Inflammatory macrophage (primary cell): ENCODE data around the gene BRMS1L.

Source experiments
- DNase-seq, 2 donors: peaks; one replicate each; pipeline ENCODE4 v3.0.0-alpha.2; 2020 to 2022

The BRMS1L gene

DNA sequence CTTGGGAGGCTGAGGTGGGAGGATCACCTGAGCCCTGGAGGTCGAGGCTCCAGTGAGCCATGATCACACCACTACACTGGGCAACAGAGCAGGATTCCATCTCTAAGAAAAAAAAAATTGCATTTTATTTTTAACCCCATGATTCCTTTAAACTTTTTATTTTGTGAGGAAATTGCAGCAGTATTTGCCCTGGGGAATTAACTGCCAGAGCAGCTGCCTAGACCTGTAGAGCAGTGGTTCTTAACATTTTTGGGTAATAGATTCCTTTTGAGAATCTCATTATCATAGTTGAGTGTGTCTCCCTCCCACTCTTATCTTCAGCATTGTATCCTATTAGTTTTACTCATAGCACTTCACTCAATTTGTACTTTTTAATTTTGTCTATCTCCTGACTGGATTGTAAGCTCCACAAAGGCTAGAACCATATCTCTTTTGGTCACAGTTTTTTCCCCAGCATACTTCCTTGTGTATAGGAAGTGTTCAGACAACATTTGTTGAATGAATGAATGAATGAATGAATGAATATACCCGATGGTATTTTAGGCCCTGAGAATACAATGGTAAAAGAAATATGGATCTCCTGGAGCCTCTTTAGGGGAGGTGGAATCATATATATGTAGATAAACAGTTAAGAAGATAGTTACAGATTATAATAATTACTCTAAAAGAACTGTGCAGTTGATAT lies 40.6 kb downstream of the BRMS1L start:
- no peak for DNase-seq

DNA sequence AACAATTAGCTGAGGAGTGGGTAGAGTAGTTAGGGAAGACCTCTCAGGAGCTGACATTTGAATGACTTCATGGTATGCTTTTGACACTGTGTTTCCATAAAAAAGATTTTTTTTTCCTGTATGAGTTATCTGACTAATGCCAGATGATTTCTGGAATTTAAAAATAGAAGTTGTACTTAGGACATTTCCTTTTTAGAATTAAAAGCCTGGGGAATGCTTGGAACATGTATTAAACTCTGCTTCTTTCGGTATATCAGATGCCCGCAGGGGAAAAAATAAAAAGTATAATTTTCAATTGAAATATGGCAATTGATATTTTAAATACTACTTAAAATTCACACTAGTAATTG lies 41.1 kb downstream of the BRMS1L start:
- DNase-seq, result no peak

DNA sequence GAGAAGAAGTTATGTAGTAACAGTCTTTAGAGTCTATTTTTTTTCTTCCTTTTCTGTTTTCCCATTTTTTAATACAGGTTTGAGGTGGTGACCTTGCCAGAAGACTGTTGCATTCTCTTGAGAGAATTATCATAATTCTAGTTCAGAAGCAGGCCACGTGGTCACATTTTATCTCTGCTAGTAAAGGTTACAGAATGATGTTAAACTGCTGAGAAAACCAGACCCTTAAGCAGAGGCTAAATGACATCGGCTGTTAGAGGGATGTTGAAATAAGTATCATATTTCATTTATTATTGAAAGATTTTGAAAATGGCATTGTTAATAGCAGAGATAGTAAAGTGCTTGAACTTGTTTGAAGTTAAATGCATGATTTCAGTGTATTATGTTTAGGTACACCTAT lies 49.2 kb downstream of the BRMS1L start:
- no peak for DNase-seq

DNA sequence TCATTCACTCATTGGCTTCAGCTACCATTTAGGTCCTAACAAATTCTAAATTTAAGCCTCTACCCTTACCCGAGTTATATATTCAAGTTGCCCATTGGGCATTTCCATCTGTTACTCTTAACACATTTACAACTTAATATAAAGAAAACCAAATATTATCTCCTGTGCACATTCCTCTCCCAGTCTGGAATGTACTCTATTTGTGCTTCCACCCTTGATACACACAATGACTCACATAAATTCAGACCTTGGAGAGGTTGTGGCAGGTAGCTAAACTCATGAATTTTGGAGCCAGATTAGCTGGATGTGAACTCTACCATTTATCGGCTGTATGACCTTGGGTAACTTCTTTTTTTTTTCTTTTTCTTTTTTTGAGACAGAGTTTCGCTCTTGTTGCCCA lies 51.1 kb downstream of the BRMS1L start:
- no peak for DNase-seq

DNA sequence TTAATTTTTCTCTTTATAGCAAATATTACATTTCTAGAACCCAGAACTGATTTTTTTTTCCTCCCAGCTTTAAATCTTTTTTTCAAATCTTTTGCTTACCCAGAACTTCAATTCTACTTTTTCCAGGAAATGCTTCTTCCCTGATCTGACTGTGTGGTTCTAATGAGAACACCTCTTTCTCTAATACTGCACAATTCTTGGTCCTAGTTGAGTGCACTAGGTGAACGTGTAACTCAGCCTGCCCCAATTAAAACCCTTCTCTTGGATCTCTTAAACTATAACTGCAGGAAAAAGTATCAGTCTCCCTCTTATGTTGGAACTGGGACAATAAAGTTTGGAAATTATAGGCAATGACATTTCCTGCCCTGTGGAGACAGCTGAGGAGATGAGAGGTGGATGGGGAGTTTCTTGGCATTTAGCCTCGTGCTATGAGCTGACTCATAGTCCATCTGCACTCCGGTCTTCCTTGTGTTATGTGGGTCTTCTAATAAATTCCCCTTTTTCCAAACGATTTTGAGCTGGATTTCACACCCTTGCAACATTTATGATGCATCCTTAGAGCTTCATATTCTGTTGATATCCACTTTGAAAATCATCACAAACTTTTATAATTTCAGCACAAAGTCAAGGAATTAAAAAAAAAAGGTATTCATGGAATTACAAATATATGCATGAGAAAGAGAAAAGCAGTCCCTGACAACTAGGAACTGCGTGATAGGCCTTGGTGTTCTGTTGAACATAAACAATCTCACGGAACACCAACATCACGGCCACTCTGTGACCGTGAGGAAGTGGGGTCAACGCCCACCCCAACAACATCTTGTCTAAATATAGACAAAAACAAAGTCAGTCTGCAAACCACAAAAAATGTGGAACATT lies 52.4 kb downstream of the BRMS1L start:
- DNase-seq, result peak; percentile 74 to 88

DNA sequence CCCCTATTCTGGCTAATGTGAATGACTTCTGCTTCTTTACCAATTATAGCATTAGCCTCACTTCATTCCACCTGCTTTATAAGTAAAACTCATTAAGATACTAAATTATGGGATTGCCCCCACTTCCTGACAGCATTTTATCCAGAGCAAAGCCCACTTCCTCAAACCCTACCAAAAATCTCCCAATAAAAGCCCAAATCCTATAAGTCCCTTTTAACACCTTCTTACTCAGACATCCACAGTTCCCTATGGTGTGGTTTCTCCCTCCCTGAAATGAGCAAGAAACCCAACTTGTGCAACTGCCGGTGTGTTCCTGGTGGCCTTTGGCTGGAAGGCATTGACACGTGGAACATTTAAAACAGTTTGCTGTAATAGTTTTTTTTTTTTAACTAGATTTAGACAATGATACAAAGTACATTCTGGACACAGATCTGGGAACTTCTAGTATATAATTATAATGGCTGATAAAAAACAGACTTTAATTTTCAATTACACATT lies 53.1 kb downstream of the BRMS1L start:
- DNase-seq, result peak; percentile 54 to 77

DNA sequence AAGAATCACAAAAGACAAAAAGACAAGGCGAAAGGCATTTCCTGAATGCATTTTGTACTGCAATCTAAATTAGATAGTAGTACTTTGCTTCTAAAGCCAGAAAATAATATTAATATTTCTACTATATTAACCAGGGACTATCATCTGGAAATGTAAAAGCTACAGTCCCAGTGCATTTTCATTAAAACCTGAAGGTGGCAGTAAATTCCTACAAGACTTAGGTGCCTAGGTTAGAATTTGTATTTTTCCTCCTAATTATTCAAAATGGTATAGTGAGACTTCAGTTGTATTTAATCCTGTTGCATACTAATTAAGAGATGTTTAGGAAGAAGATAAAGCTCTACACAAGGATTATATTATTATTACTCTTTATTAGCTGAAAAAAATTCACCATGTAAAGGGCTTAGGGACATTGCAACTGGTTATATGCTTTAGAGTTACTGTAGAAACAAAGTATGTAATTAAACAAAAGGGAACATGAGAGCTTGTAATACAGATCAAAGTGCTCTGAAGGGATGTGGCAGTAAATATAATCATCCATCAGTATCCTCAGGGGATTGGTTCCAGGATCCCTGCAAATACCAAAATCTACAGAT lies 53.6 kb downstream of the BRMS1L start:
- peak; percentile 5 to 26 for DNase-seq

DNA sequence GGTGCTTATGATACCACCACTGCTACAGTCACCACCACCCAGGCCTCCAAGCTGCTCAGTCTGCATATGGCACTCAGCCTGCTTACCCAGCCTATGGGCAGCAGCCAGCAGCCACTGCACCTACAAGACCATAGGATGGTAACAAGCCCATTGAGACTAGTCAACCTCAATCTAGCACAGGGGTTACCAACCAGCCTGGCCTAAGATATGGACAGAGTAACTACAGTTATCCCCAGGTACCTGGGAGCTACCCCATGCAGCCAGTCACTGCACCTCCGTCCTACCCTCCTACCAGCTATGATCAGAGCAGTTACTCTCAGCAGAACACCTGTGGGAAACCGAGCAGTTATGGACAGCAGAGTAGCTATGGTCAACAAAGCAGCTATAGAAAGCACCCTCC lies 55.1 kb downstream of the BRMS1L start:
- no peak for DNase-seq

DNA sequence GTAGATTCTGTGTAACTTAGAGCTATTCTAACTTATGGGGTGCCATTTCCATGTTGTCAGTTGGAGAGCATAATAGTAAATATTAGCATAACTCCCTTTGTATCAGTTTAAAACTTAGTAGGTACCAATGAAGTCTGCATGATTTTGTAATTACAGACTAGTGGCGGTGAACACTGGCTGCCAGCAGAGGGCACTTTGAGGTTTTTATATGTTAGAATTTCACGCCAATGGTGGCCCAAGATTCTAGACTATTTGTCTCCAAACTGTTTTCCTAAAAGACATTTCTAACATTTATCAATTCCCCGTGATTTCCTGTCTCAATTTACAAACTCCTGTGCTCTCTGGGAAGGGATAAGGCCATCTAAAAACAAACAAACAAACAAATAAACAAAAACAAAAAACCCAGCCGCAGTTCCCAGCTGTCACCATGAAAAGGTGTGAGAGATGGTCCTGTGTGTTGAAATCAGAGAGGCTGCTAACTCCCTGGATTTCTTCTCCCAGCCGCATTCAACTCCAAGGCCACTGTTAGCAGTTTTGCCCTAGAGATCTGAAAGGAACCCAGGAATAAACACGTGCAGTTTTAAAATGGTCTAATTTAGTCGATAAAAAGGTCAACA lies 57.6 kb downstream of the BRMS1L start:
- peak; percentile 14 to 45 for DNase-seq

DNA sequence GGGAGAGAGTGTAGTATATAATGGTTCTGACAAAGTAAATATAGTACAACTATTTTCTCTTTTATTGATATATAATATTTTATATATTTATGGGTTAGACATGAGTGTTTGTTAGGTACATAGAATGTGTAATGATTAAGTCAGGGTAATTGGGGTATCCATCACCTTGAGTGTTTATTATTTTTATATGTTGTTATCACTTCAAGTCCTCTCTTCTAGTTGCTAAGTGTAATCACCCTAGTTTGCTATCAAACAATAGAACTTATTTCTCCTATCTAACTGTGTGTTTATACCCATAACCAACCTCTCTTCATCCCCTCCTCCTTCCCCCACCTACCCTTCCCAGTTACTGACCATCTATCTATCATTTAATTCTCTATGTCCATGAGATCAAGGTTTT lies 64.2 kb downstream of the BRMS1L start:
- no peak for DNase-seq

DNA sequence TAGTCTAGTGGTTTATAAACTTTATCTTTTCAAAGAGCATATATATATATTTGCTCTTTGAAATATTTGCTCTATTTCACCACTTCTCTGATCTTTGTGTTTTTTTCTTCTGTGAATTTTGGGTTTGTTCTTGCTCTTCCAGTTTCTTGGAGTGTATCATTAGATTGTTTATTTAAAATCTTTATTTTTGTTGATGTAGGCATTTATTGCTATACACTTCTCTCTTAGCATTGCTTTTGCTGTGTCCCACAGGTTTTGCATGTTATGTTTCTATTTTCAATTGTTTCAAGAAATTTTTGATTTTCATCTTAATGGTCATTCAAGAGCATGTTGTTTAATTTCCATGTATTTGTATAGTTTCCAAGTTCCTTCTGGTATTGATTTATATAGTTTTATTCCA lies 69.1 kb downstream of the BRMS1L start:
- DNase-seq, result no peak

DNA sequence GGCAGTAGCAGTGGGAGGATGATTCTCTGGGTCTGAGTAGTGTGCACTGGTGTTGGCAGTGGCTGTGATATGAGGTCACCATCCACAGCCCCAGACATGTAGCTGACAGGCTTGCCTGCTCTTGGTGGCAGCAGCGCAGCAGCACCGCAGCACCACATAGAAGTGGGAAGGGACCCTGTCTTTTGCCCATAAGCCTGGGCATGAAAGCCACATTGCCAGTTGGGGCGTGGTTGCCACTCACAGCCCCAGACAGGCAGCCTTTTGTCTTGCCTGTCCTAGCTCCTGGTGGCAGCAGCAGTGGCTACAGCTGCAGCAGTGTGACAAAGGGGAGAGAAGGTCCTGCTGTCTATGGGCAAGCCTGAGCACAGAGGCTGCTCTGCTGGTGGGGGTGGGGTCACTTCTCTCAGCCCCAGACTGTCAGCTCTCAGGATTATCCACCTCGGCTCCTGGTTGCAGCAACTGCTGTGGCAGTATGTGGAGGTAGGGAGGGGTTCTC lies 71.5 kb downstream of the BRMS1L start:
- DNase-seq, result no peak

DNA sequence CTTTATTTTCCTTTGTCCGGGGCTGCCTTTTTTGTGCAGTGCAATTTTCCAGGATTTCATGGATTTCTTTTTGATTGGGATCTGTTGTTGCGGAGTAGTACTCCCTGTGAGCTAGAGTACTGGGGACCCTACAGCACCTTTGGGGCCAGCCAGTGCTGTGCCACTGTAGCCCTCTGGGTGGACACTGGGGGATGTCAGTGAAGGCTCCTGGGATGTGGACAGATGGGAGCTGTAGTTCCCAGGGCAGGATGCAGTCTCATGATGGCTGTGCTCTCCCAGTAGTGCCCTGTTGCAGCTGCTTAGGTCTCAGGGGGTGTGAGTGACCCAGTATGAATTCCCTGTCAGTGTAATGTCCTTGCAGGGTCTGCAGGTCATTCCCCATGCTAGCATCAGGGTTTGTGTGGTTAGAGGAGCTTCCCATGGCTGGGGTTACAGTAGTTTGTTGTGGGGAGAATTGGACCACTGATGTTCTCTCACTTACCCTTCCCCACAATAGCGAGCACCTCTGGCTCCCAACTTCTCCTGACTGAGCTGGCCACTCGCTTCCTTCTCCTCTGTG lies 72.2 kb downstream of the BRMS1L start:
- no peak for DNase-seq

DNA sequence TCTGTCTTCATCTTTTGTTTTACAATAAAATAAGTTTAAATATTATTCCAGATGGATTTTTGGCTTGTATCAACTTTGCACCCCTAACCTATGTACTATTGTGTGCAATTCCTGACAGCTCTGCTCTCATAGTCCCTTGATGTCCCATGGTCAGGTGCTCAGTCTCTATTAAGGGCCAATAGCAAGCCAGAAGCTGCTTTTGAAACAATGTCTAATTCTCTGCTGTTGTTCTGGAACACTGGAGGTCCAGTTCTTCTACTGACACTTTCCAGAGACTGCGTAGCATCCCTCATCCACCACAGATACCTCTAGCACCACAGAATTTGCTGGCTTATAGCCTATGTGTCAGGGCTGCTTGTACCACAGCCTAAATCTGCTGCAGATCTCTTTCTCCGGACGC lies 74.6 kb downstream of the BRMS1L start:
- DNase-seq, result no peak

DNA sequence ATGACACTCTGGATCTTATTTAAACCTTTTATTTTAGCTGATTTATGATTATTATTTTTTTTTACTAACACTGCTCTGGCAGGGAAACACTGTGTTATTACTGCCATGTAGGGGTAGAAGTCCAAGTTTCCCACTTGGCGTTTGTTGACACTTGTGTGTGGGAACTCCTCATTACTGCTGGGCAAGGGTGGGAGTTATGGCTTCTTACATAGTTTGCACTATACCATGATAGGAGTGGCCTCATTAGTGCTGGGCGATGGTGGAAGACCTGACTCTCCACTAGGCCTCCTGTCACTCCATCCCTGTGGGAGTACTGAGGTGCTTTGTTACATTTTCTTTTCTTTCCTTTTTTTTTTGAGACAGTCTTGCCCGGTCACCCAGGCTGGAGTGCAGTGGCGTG lies 83.5 kb downstream of the BRMS1L start:
- no peak for DNase-seq

DNA sequence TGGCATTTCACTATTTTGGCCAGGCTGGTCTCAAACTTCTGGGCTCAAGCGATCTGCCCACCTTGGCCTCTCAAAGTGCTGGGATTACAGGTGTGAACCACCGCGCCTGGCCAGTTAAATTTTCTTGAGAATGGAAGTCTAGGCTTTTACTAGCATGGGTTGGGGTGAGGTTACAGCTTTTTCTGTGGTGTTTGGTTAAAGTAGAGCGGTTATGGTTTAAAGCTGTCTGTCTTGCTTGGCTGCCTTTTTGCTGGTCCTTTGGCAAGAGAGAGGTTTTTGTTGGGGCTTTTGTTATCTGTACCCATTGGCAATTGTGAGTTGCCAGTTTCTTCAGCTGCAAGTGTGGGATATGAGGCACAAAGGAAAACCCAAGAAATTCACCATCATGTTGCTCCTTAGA lies 84.1 kb downstream of the BRMS1L start:
- DNase-seq, result no peak

DNA sequence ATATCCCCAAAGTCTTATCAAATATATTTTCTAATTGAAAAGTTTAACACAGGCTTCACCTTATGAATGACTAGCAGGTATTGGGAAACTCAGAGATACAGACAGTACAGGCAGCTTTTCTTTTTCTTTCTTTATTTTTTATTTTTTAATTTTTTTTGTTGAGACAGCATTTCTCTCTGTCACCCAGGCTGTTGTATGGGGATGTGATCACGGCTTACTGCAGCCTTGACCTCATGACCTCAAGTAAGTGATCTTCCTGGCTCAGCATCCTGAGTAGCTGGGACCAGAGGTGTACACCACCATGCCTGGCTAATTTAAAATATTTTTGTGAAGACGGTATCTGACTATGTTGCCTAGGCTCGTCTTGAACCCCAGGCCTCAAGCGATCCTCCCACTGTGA lies 85.0 kb downstream of the BRMS1L start:
- no peak for DNase-seq

DNA sequence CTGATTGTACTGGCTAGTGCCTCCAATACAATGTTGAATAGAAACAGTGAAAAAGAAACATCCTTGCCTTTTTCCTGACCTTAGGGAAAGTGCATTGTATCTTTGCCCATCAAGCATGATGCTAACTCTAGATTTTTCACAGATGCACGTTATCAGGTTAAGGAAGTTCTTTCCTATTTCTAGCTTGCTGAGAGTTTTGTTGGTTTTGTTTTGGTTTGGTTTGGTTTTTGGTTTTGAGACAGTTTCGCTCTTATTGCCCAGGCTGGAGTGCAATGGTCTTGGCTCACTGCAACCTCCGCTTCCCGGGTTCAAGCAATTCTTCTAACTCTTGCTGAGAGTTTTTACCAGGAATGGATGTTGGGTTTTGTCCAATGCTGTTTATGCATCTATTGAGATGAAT lies 89.0 kb downstream of the BRMS1L start:
- DNase-seq, result no peak

DNA sequence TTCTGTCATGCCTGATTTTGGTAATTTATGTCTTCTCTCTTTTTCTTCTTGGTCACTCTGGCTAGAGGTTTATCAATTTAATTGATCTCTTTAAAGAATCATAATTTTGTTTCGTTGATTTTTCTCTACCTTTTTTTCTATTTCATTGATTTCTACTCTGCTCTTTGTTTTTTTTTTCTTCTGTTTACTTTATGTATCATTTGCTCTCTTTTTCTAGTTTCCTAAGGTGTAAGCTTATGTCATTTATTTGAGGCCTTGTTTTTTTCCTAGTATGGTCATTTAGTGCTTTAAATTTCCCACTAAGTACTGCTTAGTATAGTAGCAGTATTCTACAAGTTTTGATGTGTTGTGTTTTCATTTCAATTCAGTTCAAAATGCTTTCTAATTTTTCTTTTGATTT lies 89.6 kb downstream of the BRMS1L start:
- DNase-seq, result no peak
